AG04450 (cell line): ENCODE measurements around the gene SLF2. TPM values are rescaled to one million over a fixed set of nuclear protein-coding genes. Genes with fewer than 3 reads are reported as not detected.

Experiments used
- CTCF ChIA-PET: fragments of 300-600, 350-600 bp; formaldehyde crosslinking; extraction: SDS; loops from one replicate; lab custom pipeline; 2022; ENCODE audit warnings: antibody characterized with exemption, inconsistent platforms; lab: Charles Lee
- POLR2A ChIA-PET: fragments of 350-600 bp; formaldehyde crosslinking; extraction: SDS; loops from one replicate; lab custom pipeline; 2021; ENCODE audit warnings: antibody characterized with exemption, inconsistent platforms; lab: Yijun Ruan, JAX
- DNase-seq: peaks from one replicate; pipeline ENCODE4 v3.0.0-alpha.2; 2011; ENCODE audit warnings: low read depth, low spot score
- H3K27ac ChIP-seq: one replicate; pipeline ENCODE4 v1.5.1; 2012; ENCODE audit warnings: low read depth, low read length, control low read depth
- H3K27me3 ChIP-seq: one replicate; pipeline ENCODE4 v1.6.0; 2012; ENCODE audit warnings: low read length; ENCODE audit not compliant: control insufficient read depth, insufficient read depth
- H3K4me3 ChIP-seq: 2 replicates; pipeline ENCODE4 v1.5.1; 2011; ENCODE audit warnings: mild to moderate bottlenecking, low read depth, low read length, control low read depth
- H3K9me3 ChIP-seq: 2 replicates; pipeline ENCODE4 v1.5.1; 2012; ENCODE audit warnings: low read length; ENCODE audit not compliant: control insufficient read depth, insufficient read depth
- CTCF ChIP-seq: IDR thresholded peaks from 2 replicates; pipeline ENCODE4 v1.5.1; 2011; ENCODE audit warnings: low read depth, low read length, control low read depth, inconsistent platforms
- polyA plus RNA-seq: library from polyadenylated mRNA; depleted of rRNA; stranded (reverse); fragments of >200 nt; gene quantifications from 2 replicates; pipeline ENCODE4 v1.2.3, GENCODE V29; 2011

The SLF2 gene
- polyA plus RNA-seq, 1 experiment = 19.0 TPM

- H3K9me3 ChIP-seq = no peaks in the 10 kb centered on the region
- POLR2A ChIA-PET = interaction anchor here (0.6 kb wide), 1 partner anchor 26 kb away, joined by 6 read pairs; no protein-coding TSS in a partner anchor
Measured at GRCh38 chr10:100980711-100981110, 67.9 kb downstream of the SLF2 start.

GRCh38 chr10:100981178-100981772 lies 68.5 kb downstream of the SLF2 start:
- no peak for TF ChIP-seq CTCF
- CTCF ChIA-PET = interaction anchor here (0.6 to 1.0 kb wide), 2 partner anchors 11 to 1472 kb away, joined by 3 to 6 read pairs; no protein-coding TSS in a partner anchor
- POLR2A ChIA-PET = interaction anchor here (0.6 kb wide), 1 partner anchor 26 kb away, joined by 6 read pairs; no protein-coding TSS in a partner anchor
- Histone ChIP-seq H3K4me3 (no peak overlapping the region), H3K9me3 (no peaks in the 10 kb centered on the region), H3K27ac (no peak overlapping the region), H3K27me3 (no peaks in the 10 kb centered on the region)
- DNase-seq = no peak

More at GRCh38 chr10:100980711-100981110, 67.9 kb downstream of the SLF2 start:
- H3K27me3 ChIP-seq = no peaks in the 10 kb centered on the region
- CTCF ChIA-PET = interaction anchor here (0.6 to 1.0 kb wide), 2 partner anchors 12 to 1472 kb away, joined by 3 to 6 read pairs; no protein-coding TSS in a partner anchor
- no peak overlapping the region for H3K4me3 ChIP-seq
- no peak for DNase-seq
- H3K27ac ChIP-seq = no peak overlapping the region
- TF ChIP-seq CTCF = no peak

GRCh38 chr10:100982916-100983830 lies 70.4 kb downstream of the SLF2 start:
- DNase-seq = no peak
- no peak for TF ChIP-seq CTCF
- Histone ChIP-seq H3K4me3 (no peak overlapping the region), H3K9me3 (no peaks in the 10 kb centered on the region; the same call in 1 of the 2 replicates), H3K27me3 (no peaks in the 10 kb centered on the region), H3K27ac (no peak overlapping the region)
- POLR2A ChIA-PET = no interaction called here
- CTCF ChIA-PET = interaction anchor here (0.7 kb wide), 1 partner anchor 11 kb away, joined by 3 read pairs; no protein-coding TSS in a partner anchor

- Histone ChIP-seq H3K4me3 (no peak overlapping the region), H3K9me3 (no peaks in the 10 kb centered on the region; the same call in 1 of the 2 replicates), H3K27ac (no peak overlapping the region), H3K27me3 (no peaks in the 10 kb centered on the region)
- DNase-seq = no peak
- CTCF ChIA-PET = interaction anchor here (0.7 to 5.7 kb wide), 2 partner anchors 10 to 13 kb away, joined by 3 to 24 read pairs; no protein-coding TSS in a partner anchor
- POLR2A ChIA-PET = no interaction called here
- no peak for TF ChIP-seq CTCF
Measured at GRCh38 chr10:100983868-100984671, 71.3 kb downstream of the SLF2 start.
